K562 (cell line): ENCODE measurements around the gene ACOX1. TPM values are rescaled to one million over a fixed set of nuclear protein-coding genes. Genes with fewer than 3 reads are reported as not detected.

Experiments
- ATAC-seq: fragments of 200-7000 bp; cut with Tn5 transposase; 3 replicates; pipeline ENCODE4 v1.9.1; 2020; ENCODE audit warnings: moderate library complexity
- BruUV-seq: library from RNA; stranded (reverse); fragments of 400-500 nt; replicated peaks from 2 replicates; lab custom pipeline; 2021; lab: Mats Ljungman, UMichigan
- CTCF ChIA-PET: fragments of 300-600 bp; formaldehyde crosslinking; extraction: SDS; loops from one replicate; lab custom pipeline; 2021; ENCODE audit warnings: low intra/inter-chr PET ratio; lab: Yijun Ruan, JAX
- POLR2A ChIA-PET: fragments of 300-600, 350-650 bp; sonication (Branson Sonifier 250); formaldehyde crosslinking; extraction: SDS; loops from one replicate; lab custom pipeline; 2021; ENCODE audit warnings: antibody characterized with exemption, inconsistent platforms; lab: Yijun Ruan, JAX
- DNase-seq, 4 experiments: peaks; one replicate each; pipeline versions ENCODE4 v3.0.0 to v3.0.0-alpha.2; 2011 to 2018; ENCODE audit warnings: low spot score in 3 of 4, mixed read lengths in 3 of 4; ENCODE audit errors: extremely low read depth in 1 of 4
- FAIRE-seq: peaks from 2 replicates; lab custom pipeline; 2011; peaks lifted over from hg19 to GRCh38; lab: Jason Lieb, UNC
- H2AFZ ChIP-seq: 2 replicates; pipeline ENCODE4 v1.6.0; 2011; ENCODE audit warnings: low read depth, low read length, control low read depth, inconsistent platforms
- H3K27ac ChIP-seq: fragments of 200-600 bp; 3 replicates; pipeline ENCODE4 v1.8.0; 2011; ENCODE audit warnings: low read depth, mild to moderate bottlenecking, control low read depth, inconsistent platforms, low read length, moderate library complexity, mixed read lengths; ENCODE audit errors: extremely low read depth
- H3K27me3 ChIP-seq, 2 experiments: fragments of 300-600 bp in 1 of 2; 2 replicates in 1 of 2; 3 replicates in 1 of 2; pipeline versions ENCODE4 v1.6.0 to v1.8.0; 2011; ENCODE audit warnings: inconsistent platforms in 2 of 2, low read length in 2 of 2, mild to moderate bottlenecking in 1 of 2, mixed read lengths in 1 of 2, moderate library complexity in 1 of 2; ENCODE audit not compliant: control insufficient read depth in 2 of 2, insufficient read depth in 2 of 2
- H3K36me3 ChIP-seq: fragments of 300-600 bp; 3 replicates; pipeline ENCODE4 v1.8.0; 2011; ENCODE audit warnings: mild to moderate bottlenecking, low read length, inconsistent platforms; ENCODE audit not compliant: control insufficient read depth, insufficient read depth
- H3K4me1 ChIP-seq, 2 experiments: fragments of 200-600 bp in 1 of 2; replicated peaks in 1 of 2; 2 replicates in 1 of 2; 3 replicates in 1 of 2; pipeline versions ENCODE4 v1.5.1 to v1.8.0; 2011; ENCODE audit warnings: inconsistent platforms in 2 of 2, low read length in 2 of 2, mild to moderate bottlenecking in 1 of 2, mixed read lengths in 1 of 2, moderate library complexity in 1 of 2; ENCODE audit not compliant: control insufficient read depth in 2 of 2, insufficient read depth in 2 of 2
- H3K4me2 ChIP-seq: 2 replicates; pipeline ENCODE4 v1.6.1; 2011; ENCODE audit warnings: low read length, control low read depth, inconsistent platforms, mixed read lengths; ENCODE audit not compliant: insufficient read depth
- H3K4me3 ChIP-seq: fragments of 200-600 bp; sonication (generic), shearing (Covaris generic); 2 replicates; pipeline ENCODE4 v1.5.1; 2016; ENCODE audit warnings: control low read depth, inconsistent platforms
- H3K79me2 ChIP-seq: fragments of 200-600 bp; 3 replicates; pipeline ENCODE4 v1.8.0; 2011; ENCODE audit warnings: low read length, inconsistent platforms; ENCODE audit not compliant: control insufficient read depth, insufficient read depth
- H3K9ac ChIP-seq, 2 experiments: 2 replicates each; pipeline versions ENCODE4 v1.6.0 to v1.6.1; 2011; ENCODE audit warnings: low read depth in 2 of 2, low read length in 2 of 2, control low read depth in 1 of 2, inconsistent platforms in 1 of 2, mild to moderate bottlenecking in 1 of 2, mixed read lengths in 1 of 2; ENCODE audit not compliant: insufficient read depth in 1 of 2
- H3K9me1 ChIP-seq: one replicate; pipeline ENCODE4 v1.6.0; 2011; ENCODE audit warnings: inconsistent platforms, mild to moderate bottlenecking, low read length, moderate library complexity; ENCODE audit not compliant: control insufficient read depth, insufficient read depth
- H3K9me3 ChIP-seq: replicated peaks from 2 replicates; pipeline ENCODE4 v1.5.1; 2011; ENCODE audit warnings: low read depth, low read length, inconsistent platforms; ENCODE audit not compliant: control insufficient read depth, insufficient read depth
- H4K20me1 ChIP-seq: replicated peaks from 2 replicates; pipeline ENCODE4 v1.6.1; 2011; ENCODE audit warnings: low read length, inconsistent platforms, mixed read lengths; ENCODE audit not compliant: control insufficient read depth, insufficient read depth
- ARID1B ChIP-seq: fragments of 450-650 bp; IDR thresholded peaks from 2 replicates; pipeline ENCODE4 v1.6.1; 2016; ENCODE audit warnings: antibody characterized with exemption, mild to moderate bottlenecking, inconsistent platforms
- ARID3A ChIP-seq: IDR thresholded peaks from 2 replicates; pipeline ENCODE4 v1.6.1; 2012; ENCODE audit warnings: low read depth, low read length, improper control_type of control experiment, borderline replicate concordance
- ATF3 ChIP-seq, 2 experiments: fragments of 450-650 bp in 1 of 2; sonication (generic) in 1 of 2; formaldehyde crosslinking in 1 of 2; IDR thresholded peaks in 1 of 2; conservative IDR thresholded peaks in 1 of 2; 2 replicates each; pipeline versions ENCODE4 v1.6.1 to v1.8.1; 2016 to 2023; ENCODE audit warnings: mild to moderate bottlenecking in 2 of 2, moderate library complexity in 2 of 2, inconsistent platforms in 1 of 2, missing genetic modification reagents in 1 of 2
- BRF1 ChIP-seq: IDR thresholded peaks from 3 replicates; pipeline ENCODE4 v1.6.1; 2011; ENCODE audit warnings: borderline replicate concordance, mild to moderate bottlenecking; ENCODE audit not compliant: insufficient read length; ENCODE audit errors: extremely low read depth
- ILK ChIP-seq: fragments of 450-650 bp; IDR thresholded peaks from 2 replicates; pipeline ENCODE4 v1.6.1; 2016; ENCODE audit warnings: missing genetic modification characterization, low read depth, mild to moderate bottlenecking, missing compliant biosample characterization, moderate library complexity, borderline replicate concordance
- SP1 ChIP-seq: sonication (generic); formaldehyde crosslinking; IDR thresholded peaks from 2 replicates; pipeline ENCODE4 v1.8.1; 2022; ENCODE audit warnings: mild to moderate bottlenecking, missing genetic modification reagents
- U2AF1 ChIP-seq: fragments of 200-400 bp; formaldehyde crosslinking; optimal IDR thresholded peaks from 2 replicates; pipeline ENCODE3; 2017; ENCODE audit warnings: mild to moderate bottlenecking, low read depth, low read length, moderate library complexity
- YY1 ChIP-seq, 3 experiments: IDR thresholded peaks; 2 replicates each; pipeline ENCODE4 v1.6.1; 2011; ENCODE audit warnings: low read length in 2 of 3, mild to moderate bottlenecking in 2 of 3, moderate library complexity in 2 of 3, borderline replicate concordance in 1 of 3, control low read depth in 1 of 3, low read depth in 1 of 3; ENCODE audit not compliant: insufficient read depth in 3 of 3, insufficient replicate concordance in 2 of 3, control insufficient read depth in 1 of 3, insufficient read length in 1 of 3; ENCODE audit errors: extremely low read depth in 1 of 3
- ZNF324 ChIP-seq: fragments of 250-450 bp; sonication (Bioruptor Pico); IDR thresholded peaks from 2 replicates; pipeline ENCODE4 v1.4.0; 2020; ENCODE audit warnings: mild to moderate bottlenecking
- ZNF41 ChIP-seq: fragments of 250-450 bp; sonication (Bioruptor Pico); conservative IDR thresholded peaks from 2 replicates; pipeline ENCODE4 v1.4.0; 2020; ENCODE audit warnings: mild to moderate bottlenecking
- WGBS: fragments of 100-300 bp; shearing (Covaris generic); methylation state at CpG from one replicate; pipeline ENCODE4 v1.1.6; 2016; ENCODE audit warnings: low coverage, mixed read lengths; ENCODE audit not compliant: insufficient coverage; ENCODE audit errors: missing lambda C conversion rate; 5-methylcytosine and 5-hydroxymethylcytosine counted together
- in situ Hi-C: fragments of 300-500 bp; cut with MboI; formaldehyde crosslinking; loops from 4 replicates; pipeline ENCODE4 v1.15.0; 2018; ENCODE audit warnings: inconsistent platforms, mixed read lengths
- intact Hi-C: fragments of 100-400 bp; cut with micrococcal nuclease; formaldehyde crosslinking; loops from 2 replicates; pipeline ENCODE4 v1.14.2; 2022
- polyA plus RNA-seq, 8 experiments: library from polyadenylated mRNA; depleted of rRNA in 4 of 8; stranded (reverse) in 5 of 8; unstranded in 3 of 8; fragments of >200 nt; fragmentation: Nextera tagmentation in 2 of 8; fragmentation: Illumina TruSeq in 1 of 8; extraction: Ambion mirVana in 2 of 8; extraction: Trizol in 1 of 8; gene quantifications; 2 replicates each; pipeline versions ENCODE4 v1.2.1 to v1.2.3, GENCODE V29; 2011 to 2014; ENCODE audit warnings: inconsistent platforms in 1 of 8, missing spikeins in 1 of 8
- total RNA-seq, 7 experiments: library from RNA; depleted of rRNA in 6 of 7; stranded (reverse); fragments of >200 nt in 6 of 7; fragmentation: Illumina TruSeq in 2 of 7; extraction: Trizol in 2 of 7; gene quantifications; 2 replicates each; pipeline versions ENCODE4 v1.2.1 to v1.2.3, GENCODE V29; 2011 to 2021; ENCODE audit warnings: low replicate concordance in 1 of 7

The ACOX1 gene
- total and polyA plus RNA-seq, 9 of the 15 experiments (the other 6 are each of a cell fraction or from before 2014, with no cell fraction given) = 7.8 to 24.1 (median 14.5) TPM

- ATAC-seq = no peak
- no peak overlapping the region for H2AFZ ChIP-seq
- ChIA-PET CTCF (no interaction called here), POLR2A (interaction anchor here (0.5 to 0.8 kb wide), 5 partner anchors 11 to 90 kb away, joined by 3 to 4 read pairs (median 3); no protein-coding TSS in a partner anchor)
- H3K27me3 ChIP-seq = no peaks in the 10 kb centered on the region
- no peaks in the 10 kb centered on the region for H4K20me1 ChIP-seq
- H3K4me3 ChIP-seq = no peak overlapping the region
- intact Hi-C loops = no loop called here
- no peak for DNase-seq
- in situ Hi-C loops = no loop called here
- no peaks in the 10 kb centered on the region for H3K9me1 ChIP-seq
- peak overlapping the region in 1 of 2 experiments; percentile 19; a peak in 1 of 4 replicates for H3K9ac ChIP-seq
- H3K9me3 ChIP-seq = no peaks in the 10 kb centered on the region
- no peak overlapping the region for H3K4me2 ChIP-seq
- no peak for FAIRE-seq
- H3K27ac ChIP-seq = no peak overlapping the region
- WGBS = 83% methylated on average over 6 of the region's 7 CpGs
- TF ChIP-seq BRF1 (no peak), ARID1B (no peak), U2AF1 (no peak), ARID3A (no peak), SP1 (CRISPR knock-in tag) (no peak), ATF3 (IDR thresholded peaks at IDR 0.05) (no peak), ATF3 (CRISPR knock-in tag; conservative IDR thresholded peaks at IDR 0.05) (no peak), ZNF41 (no peak), ZNF324 (CRISPR knock-in tag) (no peak), ILK (tag) (no peak), YY1 (IDR thresholded peaks at IDR 0.05; ENCODE audit: borderline replicate concordance in 1 of 3, control insufficient read depth in 1 of 3, extremely low read depth in 1 of 3, insufficient read depth in 3 of 3, insufficient read length in 1 of 3, insufficient replicate concordance in 2 of 3, low read depth in 1 of 3, low read length in 2 of 3) (no peak)
- BruUV-seq = no TSS peak
- H3K36me3 ChIP-seq = peaks cover 21% of the 10 kb centered on the region; the same call in 2 of the 3 replicates
- no peaks in the 10 kb centered on the region for H3K79me2 ChIP-seq
- H3K4me1 ChIP-seq = peaks cover 2 to 7% of the 10 kb centered on the region in 2 experiments; a peak in 4 of 5 replicates
Measured at GRCh38 chr17:75995385-75995925, 16.5 kb upstream of the ACOX1 start.
